Astrocyte of the cerebellum (primary cell): ENCODE data around the gene BACH2.

Experiments
- DNase-seq: peaks from one replicate; pipeline ENCODE4 v3.0.0-alpha.2; 2011; ENCODE audit warnings: low read depth
- H3K4me3 ChIP-seq: 2 replicates; pipeline ENCODE4 v1.5.1; 2011; ENCODE audit warnings: mild to moderate bottlenecking, low read depth, low read length, moderate library complexity
- CTCF ChIP-seq: IDR thresholded peaks from 2 replicates; pipeline ENCODE4 v1.5.1; 2012; ENCODE audit warnings: low read length, low read depth, moderate library complexity, mild to moderate bottlenecking; ENCODE audit errors: missing control alignments
- in situ Hi-C: cut with HindIII; loops from 2 replicates; pipeline ENCODE4 v1.10.0; 2017; ENCODE audit warnings: low sequenced_read_pairs

Gene BACH2

GRCh38 chr6:90025523-90026061 lies 271.1 kb downstream of the BACH2 start:
- H3K4me3 ChIP-seq = no peak overlapping the region
- no peak for TF ChIP-seq CTCF
- in situ Hi-C loops = no loop called here
- peak; percentile 62 for DNase-seq

GRCh38 chr6:90024633-90025032 lies 272.0 kb downstream of the BACH2 start:
- TF ChIP-seq CTCF = no peak
- in situ Hi-C loops = no loop called here
- no peak for DNase-seq
- no peak overlapping the region for H3K4me3 ChIP-seq

- no peak for DNase-seq
- in situ Hi-C loops = no loop called here
- TF ChIP-seq CTCF = no peak
- no peak overlapping the region for H3K4me3 ChIP-seq
Measured at GRCh38 chr6:90021711-90022110, 274.9 kb downstream of the BACH2 start.

- no peak overlapping the region for H3K4me3 ChIP-seq
- DNase-seq = no peak
- TF ChIP-seq CTCF = no peak
- in situ Hi-C loops = no loop called here
Measured at GRCh38 chr6:90020746-90021145, 275.9 kb downstream of the BACH2 start.

- no peak for DNase-seq
- no peak for TF ChIP-seq CTCF
- in situ Hi-C loops = no loop called here
- no peak overlapping the region for H3K4me3 ChIP-seq
Measured at GRCh38 chr6:90019216-90019615, 277.4 kb downstream of the BACH2 start.

GRCh38 chr6:90015883-90016282 lies 280.8 kb downstream of the BACH2 start:
- H3K4me3 ChIP-seq = no peak overlapping the region
- no peak for DNase-seq
- no peak for TF ChIP-seq CTCF
- in situ Hi-C loops = no loop called here
